HepG2 (cell line): Measurements from ENCODE around the gene CLDN19. TPM values are rescaled to one million over a fixed set of nuclear protein-coding genes. Genes with fewer than 3 reads are reported as not detected.

Experiments used
- ATAC-seq: fragments of 200-7000 bp; cut with Tn5 transposase; 3 replicates; pipeline ENCODE4 v1.9.1; 2020; ENCODE audit warnings: mild to moderate bottlenecking, moderate library complexity
- BruUV-seq: library from RNA; stranded (reverse); fragments of 400-500 nt; replicated peaks from 2 replicates; lab custom pipeline; 2021; lab: Mats Ljungman, UMichigan
- CTCF ChIA-PET: fragments of 300-600 bp; formaldehyde crosslinking; extraction: SDS; loops from one replicate; lab custom pipeline; 2021; ENCODE audit warnings: low total read pairs, inconsistent platforms, low intra/inter-chr PET ratio; lab: Yijun Ruan, JAX
- POLR2A ChIA-PET: fragments of 350-600 bp; sonication (Branson Sonifier 250); formaldehyde crosslinking; loops from one replicate; lab custom pipeline; 2020; ENCODE audit warnings: antibody characterized with exemption, inconsistent platforms; lab: Yijun Ruan, JAX
- DNase-seq: peaks from one replicate; pipeline ENCODE4 v3.0.0-alpha.2; 2015; ENCODE audit warnings: low spot score
- FAIRE-seq: peaks from 3 replicates; lab custom pipeline; 2011; peaks lifted over from hg19 to GRCh38; lab: Jason Lieb, UNC
- H2AFZ ChIP-seq: one replicate; pipeline ENCODE4 v1.6.1; 2011; ENCODE audit warnings: low read length, inconsistent platforms
- H3K27ac ChIP-seq: fragments of 300-600 bp; 3 replicates; pipeline ENCODE4 v1.8.0; 2011; ENCODE audit warnings: mixed run types, mild to moderate bottlenecking, mixed read lengths, low read length, inconsistent platforms; ENCODE audit not compliant: insufficient read depth; ENCODE audit errors: extremely low read length
- H3K27me3 ChIP-seq, 2 experiments: fragments of 200-600 bp in 1 of 2; 2 replicates in 1 of 2; 3 replicates in 1 of 2; pipeline versions ENCODE4 v1.6.0 to v1.8.0; 2011; ENCODE audit warnings: low read length in 2 of 2, mild to moderate bottlenecking in 2 of 2, moderate library complexity in 2 of 2, inconsistent platforms in 1 of 2; ENCODE audit not compliant: insufficient read depth in 2 of 2, control insufficient read depth in 1 of 2
- H3K36me3 ChIP-seq, 2 experiments: fragments of 200-600 bp in 1 of 2; replicated peaks in 1 of 2; 2 replicates in 1 of 2; 3 replicates in 1 of 2; pipeline versions ENCODE4 v1.5.1 to v1.8.0; 2011; ENCODE audit warnings: low read length in 2 of 2, inconsistent platforms in 1 of 2; ENCODE audit not compliant: insufficient read depth in 2 of 2, control insufficient read depth in 1 of 2
- H3K4me1 ChIP-seq: 2 replicates; pipeline ENCODE4 v1.5.1; 2012; ENCODE audit warnings: low read length, inconsistent platforms; ENCODE audit not compliant: insufficient read depth
- H3K4me2 ChIP-seq: 2 replicates; pipeline ENCODE4 v1.6.0; 2011; ENCODE audit warnings: low read depth, low read length, inconsistent platforms
- H3K4me3 ChIP-seq, 3 experiments: fragments of 200-600 bp in 1 of 3; sonication (generic), shearing (Covaris generic) in 1 of 3; replicated peaks in 1 of 3; 2 replicates each; pipeline ENCODE4 v1.5.1; 2011 to 2016; ENCODE audit warnings: low read length in 3 of 3, inconsistent platforms in 2 of 3, low read depth in 2 of 3, mild to moderate bottlenecking in 2 of 3, control low read depth in 1 of 3, mixed read lengths in 1 of 3; ENCODE audit not compliant: insufficient read depth in 1 of 3
- H3K79me2 ChIP-seq: one replicate; pipeline ENCODE4 v1.6.1; 2011; ENCODE audit warnings: low read length, inconsistent platforms; ENCODE audit not compliant: insufficient read depth
- H3K9ac ChIP-seq: 2 replicates; pipeline ENCODE4 v1.6.0; 2011; ENCODE audit warnings: mild to moderate bottlenecking, low read depth, low read length, inconsistent platforms; ENCODE audit not compliant: insufficient read depth
- H3K9me3 ChIP-seq: 2 replicates; pipeline ENCODE4 v1.5.1; 2012; ENCODE audit warnings: mild to moderate bottlenecking, low read length
- H4K20me1 ChIP-seq: 2 replicates; pipeline ENCODE4 v1.6.0; 2011; ENCODE audit warnings: inconsistent platforms, mild to moderate bottlenecking, low read length, moderate library complexity; ENCODE audit not compliant: insufficient read depth
- HOXA9 ChIP-seq: sonication (generic); formaldehyde crosslinking; IDR thresholded peaks from 2 replicates; pipeline ENCODE4 v1.8.1; 2022; ENCODE audit warnings: missing genetic modification reagents, mild to moderate bottlenecking, moderate library complexity, borderline replicate concordance
- MTA3 ChIP-seq: sonication (generic); formaldehyde crosslinking; IDR thresholded peaks from 2 replicates; pipeline ENCODE4 v1.4.0; 2020; ENCODE audit warnings: missing genetic modification reagents
- RARG ChIP-seq: sonication (generic); formaldehyde crosslinking; IDR thresholded peaks from 2 replicates; pipeline ENCODE4 v1.4.0; 2020; ENCODE audit warnings: low read depth, mild to moderate bottlenecking, missing genetic modification reagents
- RBFOX2 ChIP-seq: fragments of 200-400 bp; formaldehyde crosslinking; IDR thresholded peaks from 2 replicates; pipeline ENCODE4 v1.6.1; 2017; ENCODE audit warnings: low read depth, mild to moderate bottlenecking, low read length
- RXRA ChIP-seq: sonication (generic); formaldehyde crosslinking; IDR thresholded peaks from 2 replicates; pipeline ENCODE4 v1.5.1; 2020; ENCODE audit warnings: missing genetic modification reagents
- ZNF354B ChIP-seq: sonication (generic); formaldehyde crosslinking; IDR thresholded peaks from 2 replicates; pipeline ENCODE4 v1.8.0; 2022; ENCODE audit warnings: mild to moderate bottlenecking, missing genetic modification reagents
- ZNF839 ChIP-seq: sonication (generic); formaldehyde crosslinking; IDR thresholded peaks from 2 replicates; pipeline ENCODE4 v1.4.0; 2020; ENCODE audit warnings: missing genetic modification reagents, mild to moderate bottlenecking, borderline replicate concordance
- WGBS: methylation state at CpG from one replicate; pipeline ENCODE4 v1.1.6; 2017; ENCODE audit warnings: low lambda C conversion rate; 5-methylcytosine and 5-hydroxymethylcytosine counted together
- in situ Hi-C: cut with HindIII; loops from 2 replicates; pipeline ENCODE4 v1.10.0; 2017; ENCODE audit warnings: low pct_unique_long_range_greater_than_20kb; ENCODE audit not compliant: extremely low pct_ligation_motif_present
- intact Hi-C: fragments of 100-400 bp; cut with micrococcal nuclease; formaldehyde crosslinking; loops from one replicate; pipeline ENCODE4 v1.10.0; 2022; ENCODE audit not compliant: unreplicated experiment
- polyA plus RNA-seq, 8 experiments: library from polyadenylated mRNA; depleted of rRNA in 3 of 8; stranded (reverse) in 7 of 8; unstranded in 1 of 8; fragments of >200 nt; fragmentation: Illumina TruSeq in 4 of 8; extraction: Trizol in 4 of 8; gene quantifications; 2 replicates each; pipeline versions ENCODE4 v1.2.1 to v1.2.3, GENCODE V29; 2011 to 2016; ENCODE audit warnings: low read depth in 4 of 8, missing spikeins in 1 of 8, mixed read lengths in 1 of 8; ENCODE audit not compliant: insufficient read depth in 1 of 8
- total RNA-seq, 5 experiments: library from RNA; depleted of rRNA; stranded (reverse); fragments of >200 nt; fragmentation: Illumina TruSeq; extraction: Trizol; gene quantifications; 2 replicates each; pipeline ENCODE4 v1.2.3, GENCODE V29; 2016; ENCODE audit warnings: low read depth in 1 of 5
- TF ChIP-seq, protein P1 (sequence below): sonication (generic); formaldehyde crosslinking; IDR thresholded peaks from 2 replicates; pipeline ENCODE4 v1.4.0; 2020; ENCODE audit warnings: missing genetic modification reagents, borderline replicate concordance
- TF ChIP-seq, protein P2 (sequence below): IDR thresholded peaks from 2 replicates; pipeline ENCODE4 v1.6.1; 2016; ENCODE audit warnings: low read depth, borderline replicate concordance
- TF ChIP-seq, protein P3 (sequence below): sonication (generic); formaldehyde crosslinking; IDR thresholded peaks from 2 replicates; pipeline ENCODE4 v1.4.0; 2020; ENCODE audit warnings: low read depth, mild to moderate bottlenecking, missing genetic modification reagents

Gene CLDN19
- total and polyA plus RNA-seq, 2 of the 13 experiments (the other 11 are each of a cell fraction or from before 2014, with no cell fraction given) = 5.0 to 7.6 TPM

DNA sequence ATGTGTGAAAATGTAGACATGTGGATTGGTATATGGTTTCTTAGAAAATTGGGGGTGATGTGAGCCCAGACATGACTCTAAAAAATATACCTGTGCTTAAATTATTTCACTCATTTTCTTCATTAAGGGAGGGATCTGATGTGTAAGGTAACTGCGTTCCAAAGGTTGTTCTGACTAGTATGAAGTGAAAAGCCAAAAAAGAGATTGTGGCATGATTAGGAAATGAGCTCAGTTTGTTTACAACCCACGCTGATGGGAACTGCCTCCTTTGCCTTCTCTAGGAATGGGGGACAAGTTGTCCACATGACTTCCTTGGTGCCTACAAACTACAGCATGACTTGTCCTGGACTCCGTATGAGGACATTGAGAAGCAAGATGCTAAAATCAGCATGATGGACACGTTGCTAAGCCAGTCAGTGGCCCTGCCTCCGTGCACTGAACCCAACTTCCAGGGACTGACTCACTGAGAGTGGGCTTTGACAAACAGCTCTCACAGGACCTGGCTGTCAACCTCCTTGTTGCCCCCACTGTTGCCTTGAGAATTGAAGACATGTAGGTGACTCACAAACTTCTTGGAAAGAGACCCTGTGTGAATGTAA is 35.0 kb upstream of the CLDN19 start:
- Histone ChIP-seq H3K4me3 (no peak overlapping the region), H3K79me2 (peaks cover 24% of the 10 kb centered on the region), H3K27me3 (no peaks in the 10 kb centered on the region), H3K36me3 (peaks cover 20 to 54% of the 10 kb centered on the region in 2 experiments), H3K4me1 (peaks cover 25% of the 10 kb centered on the region), H2AFZ (no peak overlapping the region), H4K20me1 (no peaks in the 10 kb centered on the region)
- FAIRE-seq = no peak
- POLR2A ChIA-PET = no interaction called here
- TF ChIP-seq ZNF354B (CRISPR knock-in tag) = no peak
- TF ChIP-seq, protein P1, sequence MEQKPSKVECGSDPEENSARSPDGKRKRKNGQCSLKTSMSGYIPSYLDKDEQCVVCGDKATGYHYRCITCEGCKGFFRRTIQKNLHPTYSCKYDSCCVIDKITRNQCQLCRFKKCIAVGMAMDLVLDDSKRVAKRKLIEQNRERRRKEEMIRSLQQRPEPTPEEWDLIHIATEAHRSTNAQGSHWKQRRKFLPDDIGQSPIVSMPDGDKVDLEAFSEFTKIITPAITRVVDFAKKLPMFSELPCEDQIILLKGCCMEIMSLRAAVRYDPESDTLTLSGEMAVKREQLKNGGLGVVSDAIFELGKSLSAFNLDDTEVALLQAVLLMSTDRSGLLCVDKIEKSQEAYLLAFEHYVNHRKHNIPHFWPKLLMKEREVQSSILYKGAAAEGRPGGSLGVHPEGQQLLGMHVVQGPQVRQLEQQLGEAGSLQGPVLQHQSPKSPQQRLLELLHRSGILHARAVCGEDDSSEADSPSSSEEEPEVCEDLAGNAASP (CRISPR knock-in tag) = no peak
- TF ChIP-seq, protein P2, sequence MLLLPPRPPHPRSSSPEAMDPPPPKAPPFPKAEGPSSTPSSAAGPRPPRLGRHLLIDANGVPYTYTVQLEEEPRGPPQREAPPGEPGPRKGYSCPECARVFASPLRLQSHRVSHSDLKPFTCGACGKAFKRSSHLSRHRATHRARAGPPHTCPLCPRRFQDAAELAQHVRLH (CRISPR knock-in tag) = no peak
- 0 out of 2 replicates have a peak, but pooled peaks have one; percentile 29 for TF ChIP-seq RBFOX2
- no peak for TF ChIP-seq RARG (CRISPR knock-in tag)
- TF ChIP-seq, all 625 proteins: peak for 1
- Histone ChIP-seq H3K9ac (no peak overlapping the region), H3K4me2 (no peak overlapping the region), H3K27ac (no peak overlapping the region), H3K9me3 (no peaks in the 10 kb centered on the region)
- ATAC-seq = no peak
- intact Hi-C loops = loop anchor here (5.0 kb wide), 1 partner anchor 297 kb away; no protein-coding TSS in a partner anchor
- no TSS peak for BruUV-seq
- DNase-seq = no peak
- WGBS = 89% methylated on average over 2 of the region's 5 CpGs
- in situ Hi-C loops = loop anchor here (5.0 kb wide), 2 partner anchors 127 to 297 kb away; no protein-coding TSS in a partner anchor
- CTCF ChIA-PET = no interaction called here

DNA sequence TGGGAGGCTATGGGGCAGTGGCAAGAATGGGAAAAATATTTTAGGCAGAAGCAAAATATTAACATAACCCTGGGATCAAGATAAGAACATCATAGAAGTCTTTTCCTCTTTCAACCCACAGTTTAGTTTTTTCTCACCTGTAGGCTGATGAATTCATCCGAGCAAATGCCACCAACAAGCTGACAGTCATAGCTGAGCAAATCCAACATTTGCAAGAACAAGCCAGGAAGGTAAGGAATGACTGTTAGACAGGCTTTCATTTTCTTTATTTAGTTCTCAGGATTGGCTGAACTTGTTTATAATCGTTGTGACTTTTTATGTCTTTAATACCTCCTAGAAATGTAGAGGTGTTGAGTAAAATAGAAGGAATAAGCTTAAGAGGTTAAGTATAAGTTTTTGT is 33.4 kb upstream of the CLDN19 start:
- Histone ChIP-seq H3K27me3 (no peaks in the 10 kb centered on the region), H3K36me3 (peaks cover 20 to 54% of the 10 kb centered on the region in 2 experiments), H3K9me3 (no peaks in the 10 kb centered on the region), H4K20me1 (no peaks in the 10 kb centered on the region), H3K4me1 (peaks cover 41% of the 10 kb centered on the region), H3K79me2 (peaks cover 35% of the 10 kb centered on the region), H3K27ac (no peak overlapping the region), H3K4me3 (no peak overlapping the region), H3K4me2 (no peak overlapping the region), H2AFZ (no peak overlapping the region), H3K9ac (no peak overlapping the region)
- TF ChIP-seq, protein P3, sequence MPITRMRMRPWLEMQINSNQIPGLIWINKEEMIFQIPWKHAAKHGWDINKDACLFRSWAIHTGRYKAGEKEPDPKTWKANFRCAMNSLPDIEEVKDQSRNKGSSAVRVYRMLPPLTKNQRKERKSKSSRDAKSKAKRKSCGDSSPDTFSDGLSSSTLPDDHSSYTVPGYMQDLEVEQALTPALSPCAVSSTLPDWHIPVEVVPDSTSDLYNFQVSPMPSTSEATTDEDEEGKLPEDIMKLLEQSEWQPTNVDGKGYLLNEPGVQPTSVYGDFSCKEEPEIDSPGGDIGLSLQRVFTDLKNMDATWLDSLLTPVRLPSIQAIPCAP (CRISPR knock-in tag) = no peak
- TF ChIP-seq RXRA (CRISPR knock-in tag) (no peak), MTA3 (CRISPR knock-in tag) (no peak), HOXA9 (CRISPR knock-in tag) (no peak), ZNF839 (no peak)
- WGBS = 46% methylated on average over 2 of the region's 2 CpGs
- CTCF ChIA-PET = no interaction called here
- no peak for DNase-seq
- intact Hi-C loops (no loop called here), in situ Hi-C loops (no loop called here)
- POLR2A ChIA-PET = no interaction called here
- BruUV-seq = no TSS peak
- ATAC-seq = no peak
- FAIRE-seq = no peak
